Common myeloid progenitor, CD34-positive (primary cell): ENCODE results near the gene ARID3A.

Experiments used
- CTCF ChIA-PET: fragments of 350-600 bp; sonication (Branson Sonifier 250); formaldehyde crosslinking; loops from one replicate; lab custom pipeline; 2021; ENCODE audit warnings: antibody characterized with exemption; lab: Charles Lee
- POLR2A ChIA-PET: fragments of 350-600 bp; sonication (Branson Sonifier 250); formaldehyde crosslinking; loops from one replicate; lab custom pipeline; 2021; ENCODE audit warnings: antibody characterized with exemption; lab: Charles Lee
- DNase-seq, 3 donors: peaks; one replicate each; pipeline versions ENCODE4 v3.0.0 to v3.0.0-alpha.2; 2013
- H3K27ac ChIP-seq, 2 experiments: 1 replicate in 1 of 2; 2 replicates in 1 of 2; pipeline ENCODE4 v1.7.0; 2013; ENCODE audit warnings: inconsistent platforms in 2 of 2, low read length in 2 of 2, mild to moderate bottlenecking in 2 of 2, low read depth in 1 of 2, moderate library complexity in 1 of 2; ENCODE audit not compliant: severe bottlenecking in 2 of 2, insufficient read depth in 1 of 2, poor library complexity in 1 of 2
- H3K27me3 ChIP-seq, 5 experiments: replicated peaks in 2 of 5; 1 replicate in 3 of 5; 2 replicates in 2 of 5; pipeline versions ENCODE4 v1.6.1 to v1.7.0; 2013; ENCODE audit warnings: low read length in 4 of 5, mild to moderate bottlenecking in 2 of 5, moderate library complexity in 2 of 5, inconsistent platforms in 1 of 5; ENCODE audit not compliant: insufficient read depth in 5 of 5, control insufficient read depth in 4 of 5
- H3K36me3 ChIP-seq, 4 experiments: 1 replicate in 2 of 4; 2 replicates in 2 of 4; pipeline versions ENCODE4 v1.6.1 to v1.7.0; 2013; ENCODE audit warnings: low read length in 3 of 4, control low read depth in 1 of 4, mild to moderate bottlenecking in 1 of 4; ENCODE audit not compliant: control insufficient read depth in 4 of 4, insufficient read depth in 4 of 4
- H3K4me1 ChIP-seq, 4 experiments: 1 replicate in 3 of 4; 2 replicates in 1 of 4; pipeline versions ENCODE4 v1.6.1 to v1.7.1; 2013; ENCODE audit warnings: low read length in 3 of 4, mild to moderate bottlenecking in 3 of 4, control low read depth in 1 of 4, inconsistent platforms in 1 of 4, moderate library complexity in 1 of 4; ENCODE audit not compliant: control insufficient read depth in 4 of 4, insufficient read depth in 4 of 4; ENCODE audit errors: control extremely low read depth in 1 of 4
- H3K4me3 ChIP-seq, 7 experiments: 1 replicate in 4 of 7; 2 replicates in 3 of 7; pipeline versions ENCODE4 v1.5.1 to v1.7.0; 2013; ENCODE audit warnings: mild to moderate bottlenecking in 7 of 7, low read length in 6 of 7, moderate library complexity in 6 of 7, inconsistent platforms in 2 of 7, low read depth in 2 of 7, control low read depth in 1 of 7; ENCODE audit not compliant: insufficient read depth in 4 of 7, control insufficient read depth in 1 of 7; ENCODE audit errors: extremely low read depth in 1 of 7
- H3K9me3 ChIP-seq, 5 experiments: 1 replicate in 4 of 5; 2 replicates in 1 of 5; pipeline versions ENCODE4 v1.6.1 to v1.7.1; 2013; ENCODE audit warnings: low read length in 4 of 5, mild to moderate bottlenecking in 2 of 5, inconsistent platforms in 1 of 5, low read depth in 1 of 5, moderate library complexity in 1 of 5; ENCODE audit not compliant: control insufficient read depth in 4 of 5, insufficient read depth in 2 of 5; ENCODE audit errors: control extremely low read depth in 1 of 5
- WGBS: methylation state at CpG from one replicate; pipeline ENCODE4 v1.1.5; 2013; ENCODE audit not compliant: insufficient coverage; 5-methylcytosine and 5-hydroxymethylcytosine counted together

The ARID3A gene

GRCh38 chr19:936175-936546 lies 10.3 kb downstream of the ARID3A start:
- ChIA-PET POLR2A (no interaction called here), CTCF (interaction anchor here (0.8 to 7.8 kb wide), 9 partner anchors 11 to 73 kb away, joined by 3 to 35 read pairs (median 4); partner anchors contain the start of gene WDR18)
- Histone ChIP-seq H3K27ac (no peak overlapping the region), H3K9me3 (no peaks in the 10 kb centered on the region), H3K36me3 (peaks cover 0 to 40% (median 5%) of the 10 kb centered on the region in 4 experiments), H3K4me1 (peaks cover 0 to 64% (median 60%) of the 10 kb centered on the region in 4 experiments), H3K4me3 (no peak overlapping the region), H3K27me3 (no peaks in the 10 kb centered on the region)
- 98% methylated on average over 7 of the region's 10 CpGs for WGBS
- no peak for DNase-seq

GRCh38 chr19:937259-937694 lies 11.4 kb downstream of the ARID3A start:
- CTCF ChIA-PET, result interaction anchor here (0.9 to 7.8 kb wide), 2 partner anchors 14 to 168 kb away, joined by 3 to 35 read pairs; no protein-coding TSS in a partner anchor
- POLR2A ChIA-PET, result no interaction called here
- DNase-seq, result no peak
- Histone ChIP-seq H3K9me3 (no peaks in the 10 kb centered on the region), H3K27me3 (no peaks in the 10 kb centered on the region), H3K4me3 (no peak overlapping the region), H3K4me1 (peaks cover 0 to 66% (median 62%) of the 10 kb centered on the region in 4 experiments), H3K27ac (no peak overlapping the region), H3K36me3 (peaks cover 0 to 47% (median 5%) of the 10 kb centered on the region in 4 experiments)
- 95% methylated on average over 10 of the region's 16 CpGs for WGBS

GRCh38 chr19:938233-938923 lies 12.5 kb downstream of the ARID3A start:
- 94% methylated on average over 21 of the region's 23 CpGs for WGBS
- DNase-seq, result no peak
- H3K36me3 ChIP-seq, result peaks cover 0 to 52% (median 5%) of the 10 kb centered on the region in 4 experiments
- H3K4me3 ChIP-seq, result no peak overlapping the region
- H3K9me3 ChIP-seq, result no peaks in the 10 kb centered on the region
- H3K27ac ChIP-seq, result no peak overlapping the region
- CTCF ChIA-PET, result interaction anchor here (0.7 to 7.8 kb wide), 7 partner anchors 9 to 169 kb away, joined by 3 to 35 read pairs (median 4); no protein-coding TSS in a partner anchor
- no peaks in the 10 kb centered on the region for H3K27me3 ChIP-seq
- H3K4me1 ChIP-seq, result peaks cover 0 to 62% (median 54%) of the 10 kb centered on the region in 4 experiments
- POLR2A ChIA-PET, result no interaction called here

- Histone ChIP-seq H3K4me3 (no peak overlapping the region), H3K27me3 (no peaks in the 10 kb centered on the region), H3K9me3 (no peaks in the 10 kb centered on the region), H3K27ac (no peak overlapping the region), H3K4me1 (peaks cover 0 to 51% (median 46%) of the 10 kb centered on the region in 4 experiments), H3K36me3 (peaks cover 0 to 56% (median 8%) of the 10 kb centered on the region in 4 experiments)
- DNase-seq, result no peak
- POLR2A ChIA-PET, result interaction anchor here (0.7 kb wide), 1 partner anchor 17 kb away, joined by 3 read pairs; no protein-coding TSS in a partner anchor
- WGBS, result 96% methylated on average over 20 of the region's 22 CpGs
- CTCF ChIA-PET, result interaction anchor here (1.1 to 7.8 kb wide), 3 partner anchors 9 to 16 kb away, joined by 3 to 35 read pairs (median 4); no protein-coding TSS in a partner anchor
These were observed 13.6 kb downstream of the ARID3A start for GRCh38 chr19:939439-939838.

GRCh38 chr19:939922-940321 lies 14.1 kb downstream of the ARID3A start:
- 100% methylated on average over 7 of the region's 7 CpGs for WGBS
- POLR2A ChIA-PET, result no interaction called here
- no peak for DNase-seq
- no peaks in the 10 kb centered on the region for H3K9me3 ChIP-seq
- H3K36me3 ChIP-seq, result peaks cover 0 to 56% (median 8%) of the 10 kb centered on the region in 4 experiments
- CTCF ChIA-PET, result interaction anchor here (1.1 to 7.8 kb wide), 4 partner anchors 11 to 44 kb away, joined by 3 to 35 read pairs (median 4); partner anchors contain the start of gene WDR18
- no peaks in the 10 kb centered on the region for H3K27me3 ChIP-seq
- H3K27ac ChIP-seq, result peak overlapping the region in 1 of 2 experiments; percentile 76
- H3K4me1 ChIP-seq, result peaks cover 0 to 49% (median 45%) of the 10 kb centered on the region in 4 experiments
- no peak overlapping the region for H3K4me3 ChIP-seq

DNA sequence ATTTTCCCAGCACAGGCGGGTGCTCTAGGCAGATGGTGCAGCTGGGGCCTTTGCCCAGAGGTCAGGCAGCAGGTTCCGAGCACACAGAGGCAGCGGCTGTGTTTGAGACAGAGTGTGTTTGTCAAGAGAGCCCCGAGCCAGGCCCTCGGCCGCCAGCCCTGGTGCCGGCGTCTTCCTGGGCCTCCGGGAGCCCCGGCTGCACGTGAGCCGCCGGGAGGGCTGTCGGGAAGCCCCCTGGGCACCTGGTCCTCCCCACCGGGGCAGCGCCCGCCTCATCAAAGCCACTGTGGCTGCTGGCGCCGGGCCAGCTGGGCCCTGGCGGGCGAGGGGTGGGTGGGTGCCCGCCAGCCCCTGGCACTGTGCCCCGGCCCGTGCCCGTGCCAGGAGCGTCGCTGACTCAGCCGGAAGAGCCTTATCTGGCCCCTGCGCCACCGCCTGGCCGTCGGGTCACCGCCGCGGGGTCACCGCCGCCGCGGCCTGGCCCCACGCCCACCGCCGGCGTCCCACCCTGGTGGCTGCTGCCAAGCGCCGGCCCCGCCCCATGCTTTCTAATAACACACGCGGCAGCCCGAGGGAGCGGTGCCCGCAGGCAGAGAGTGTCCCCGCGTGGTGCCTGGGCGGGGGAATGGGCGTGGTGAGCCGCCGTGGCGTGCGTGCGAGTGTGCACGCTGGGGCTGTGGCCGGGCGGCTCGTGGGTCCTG lies 14.9 kb downstream of the ARID3A start:
- 4% methylated on average over 59 of the region's 64 CpGs for WGBS
- ChIA-PET POLR2A (interaction anchor here (1.5 kb wide), 1 partner anchor 16 kb away, joined by 5 read pairs; no protein-coding TSS in a partner anchor), CTCF (interaction anchor here (1.0 to 7.8 kb wide), 4 partner anchors 17 to 43 kb away, joined by 3 to 35 read pairs (median 4); partner anchors contain the start of gene WDR18)
- peak overlapping the region; percentile 46 to 76 for H3K27ac ChIP-seq
- peaks cover 0 to 49% (median 45%) of the 10 kb centered on the region in 4 experiments for H3K4me1 ChIP-seq
- no peaks in the 10 kb centered on the region for H3K27me3 ChIP-seq
- peak; percentile 90 to 96 (median 94) for DNase-seq
- H3K4me3 ChIP-seq, result peak overlapping the region in 4 of 7 experiments; percentile 38 to 67 (median 58)
- H3K9me3 ChIP-seq, result no peaks in the 10 kb centered on the region
- peaks cover 0 to 56% (median 8%) of the 10 kb centered on the region in 4 experiments for H3K36me3 ChIP-seq
